Adrenal gland (tissue), 5 donors: ENCODE data around the gene PDLIM7.

Source experiments
- POLR2A ChIP-seq, 2 donors: fragments of 450-650 bp; IDR thresholded peaks; one replicate each; pipeline ENCODE4 v1.6.1; 2017; ENCODE audit warnings: antibody characterized with exemption in 2 of 2, mild to moderate bottlenecking in 2 of 2, moderate library complexity in 1 of 2
- TF ChIP-seq, protein P1 (sequence below), 6 experiments: fragments of 450-650 bp in 4 of 6; fragments of 200-600 bp in 2 of 6; sonication (generic) in 1 of 6; IDR thresholded peaks; 1 replicate in 5 of 6; 2 replicates in 1 of 6; pipeline versions ENCODE4 v1.5.1 to v1.8.0; 2016 to 2021; ENCODE audit warnings: antibody characterized with exemption in 6 of 6, mild to moderate bottlenecking in 2 of 6, moderate library complexity in 1 of 6
- donor health status: DM: no; HTN: no; CAD: no.

DNA sequence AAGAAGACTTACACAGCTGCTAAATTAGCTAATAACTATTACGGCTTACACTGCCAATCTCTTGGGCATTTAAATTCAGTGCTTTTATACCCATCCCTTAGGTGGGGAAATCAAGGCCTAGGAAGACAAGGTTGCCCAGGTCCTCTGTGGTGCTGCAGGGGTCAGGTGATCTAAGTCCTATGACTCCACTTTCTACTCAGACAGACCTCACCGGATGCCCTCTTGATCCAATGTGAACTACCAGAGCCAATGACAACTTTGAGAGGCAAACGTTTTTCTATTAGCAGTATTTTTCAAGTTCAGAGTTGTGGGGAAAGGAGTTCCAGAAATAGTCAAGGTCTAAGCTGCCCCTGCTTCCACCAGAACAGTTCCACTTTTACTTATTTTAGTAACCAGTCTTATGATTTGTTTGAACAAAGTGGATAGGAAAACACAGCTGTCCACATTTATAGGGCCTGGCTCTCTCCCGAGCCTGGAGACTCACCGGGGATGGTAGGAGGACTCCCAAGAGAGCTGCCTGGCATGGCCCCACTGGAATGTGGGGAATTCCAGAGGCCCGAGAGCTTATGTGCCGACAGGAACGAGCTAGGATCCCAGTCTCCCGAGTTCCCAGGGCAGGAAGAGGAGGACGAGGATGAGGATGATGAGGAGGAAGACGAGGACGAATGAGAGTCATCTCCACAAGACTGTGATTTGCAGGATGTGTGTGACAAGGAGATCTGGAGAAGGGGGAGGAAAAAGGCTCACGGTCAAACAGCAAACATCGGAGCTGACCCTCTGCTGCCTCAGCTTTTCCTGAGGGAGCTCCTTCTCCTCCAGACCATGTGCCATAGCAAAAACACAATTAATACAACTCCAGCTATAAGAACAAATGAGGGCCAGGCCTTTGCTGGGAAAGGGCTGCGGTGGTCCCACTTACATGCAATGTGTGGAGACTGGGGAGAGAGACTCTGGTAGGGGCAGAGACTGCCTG lies 40.3 kb upstream of the PDLIM7 start:
- TF ChIP-seq, protein P1, sequence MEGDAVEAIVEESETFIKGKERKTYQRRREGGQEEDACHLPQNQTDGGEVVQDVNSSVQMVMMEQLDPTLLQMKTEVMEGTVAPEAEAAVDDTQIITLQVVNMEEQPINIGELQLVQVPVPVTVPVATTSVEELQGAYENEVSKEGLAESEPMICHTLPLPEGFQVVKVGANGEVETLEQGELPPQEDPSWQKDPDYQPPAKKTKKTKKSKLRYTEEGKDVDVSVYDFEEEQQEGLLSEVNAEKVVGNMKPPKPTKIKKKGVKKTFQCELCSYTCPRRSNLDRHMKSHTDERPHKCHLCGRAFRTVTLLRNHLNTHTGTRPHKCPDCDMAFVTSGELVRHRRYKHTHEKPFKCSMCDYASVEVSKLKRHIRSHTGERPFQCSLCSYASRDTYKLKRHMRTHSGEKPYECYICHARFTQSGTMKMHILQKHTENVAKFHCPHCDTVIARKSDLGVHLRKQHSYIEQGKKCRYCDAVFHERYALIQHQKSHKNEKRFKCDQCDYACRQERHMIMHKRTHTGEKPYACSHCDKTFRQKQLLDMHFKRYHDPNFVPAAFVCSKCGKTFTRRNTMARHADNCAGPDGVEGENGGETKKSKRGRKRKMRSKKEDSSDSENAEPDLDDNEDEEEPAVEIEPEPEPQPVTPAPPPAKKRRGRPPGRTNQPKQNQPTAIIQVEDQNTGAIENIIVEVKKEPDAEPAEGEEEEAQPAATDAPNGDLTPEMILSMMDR (IDR thresholded peaks at IDR 0.05), result no peak
- no peak for TF ChIP-seq POLR2A (IDR thresholded peaks at IDR 0.05)
